Stomach (tissue), 9 donors: ENCODE measurements around the gene MRPL14. TPM values are rescaled to one million over a fixed set of nuclear protein-coding genes. Genes with fewer than 3 reads are reported as not detected.

Source experiments
- DNase-seq, 2 donors: peaks; one replicate each; pipeline versions ENCODE4 v3.0.0 to v3.0.0-alpha.2; 2013 to 2019
- H3K27ac ChIP-seq, 5 donors: fragments of 200-600 bp in 4 of 5; sonication (generic) in 4 of 5; one replicate each; pipeline ENCODE4 v1.5.1; 2013 to 2019; ENCODE audit warnings: mild to moderate bottlenecking in 1 of 5, moderate library complexity in 1 of 5
- H3K27me3 ChIP-seq, 3 donors: fragments of 200-600 bp; sonication (generic); one replicate each; pipeline ENCODE4 v1.5.1; 2017 to 2019; ENCODE audit warnings: mixed run types in 1 of 3
- H3K36me3 ChIP-seq, 4 donors: fragments of 200-600 bp; sonication (generic); 1 replicate in 3 of 4; 2 replicates in 1 of 4; pipeline ENCODE4 v1.5.1; 2016 to 2019
- H3K4me1 ChIP-seq, 4 donors: fragments of 200-600 bp; sonication (generic); one replicate each; pipeline ENCODE4 v1.5.1; 2016 to 2019
- H3K4me3 ChIP-seq, 4 donors: fragments of 200-600 bp; sonication (generic) in 3 of 4; one replicate each; pipeline ENCODE4 v1.5.1; 2016 to 2019; ENCODE audit warnings: mild to moderate bottlenecking in 1 of 4
- H3K9me3 ChIP-seq, 4 donors: fragments of 200-600 bp; sonication (generic); one replicate each; pipeline ENCODE4 v1.5.1; 2016 to 2019
- EP300 ChIP-seq: sonication (generic); formaldehyde crosslinking; IDR thresholded peaks from one replicate; pipeline ENCODE4 v1.6.1; 2017; ENCODE audit warnings: antibody characterized with exemption
- POLR2A ChIP-seq, 4 donors: fragments of 450-650 bp; IDR thresholded peaks; one replicate each; pipeline ENCODE4 v1.6.1; 2016; ENCODE audit warnings: antibody characterized with exemption in 4 of 4, control low read depth in 2 of 4, mild to moderate bottlenecking in 1 of 4, moderate library complexity in 1 of 4
- POLR2AphosphoS5 ChIP-seq, 3 donors: sonication (generic); formaldehyde crosslinking; IDR thresholded peaks; one replicate each; pipeline ENCODE4 v1.6.1; 2016; ENCODE audit warnings: antibody characterized with exemption in 3 of 3
- WGBS, 5 donors: extraction: QIAGEN DNeasy Blood & Tissue Kit in 3 of 5; methylation state at CpG; one replicate each; pipeline versions ENCODE4 v1.1.5 to v1.1.7; 2013 to 2018; 5-methylcytosine and 5-hydroxymethylcytosine counted together
- intact Hi-C: fragments of 100-400 bp; cut with DNase I; formaldehyde crosslinking; loops from one replicate; pipeline ENCODE4 v1.15.1; 2023; ENCODE audit warnings: low total_unique reads
- polyA plus RNA-seq, 3 donors: library from polyadenylated mRNA; stranded (reverse); fragments of 200-250 nt; gene quantifications; one replicate each; pipeline ENCODE4 v1.2.3, GENCODE V29; 2013
- total RNA-seq, 5 donors: library from RNA; depleted of rRNA; stranded (reverse); fragments of >200 nt; gene quantifications; one replicate each; pipeline versions ENCODE4 v1.1.0 to v1.2.3, GENCODE V29; 2014 to 2016
- TF ChIP-seq, protein P1 (sequence below), 7 experiments: fragments of 450-650 bp in 4 of 7; fragments of 200-600 bp in 3 of 7; sonication (generic) in 3 of 7; IDR thresholded peaks; one replicate each; pipeline ENCODE4 v1.5.1; 2016 to 2019; ENCODE audit warnings: antibody characterized with exemption in 7 of 7, control low read depth in 2 of 7, mild to moderate bottlenecking in 1 of 7
- donor health status: healthy with polysubstance abuse.
- donor health status: Bipolar disorder and iron deficiency.
- donor health status: healthy.

The MRPL14 gene
- total and polyA plus RNA-seq, 8 donors, result 17.0 to 82.3 (median 57.0) TPM

DNA sequence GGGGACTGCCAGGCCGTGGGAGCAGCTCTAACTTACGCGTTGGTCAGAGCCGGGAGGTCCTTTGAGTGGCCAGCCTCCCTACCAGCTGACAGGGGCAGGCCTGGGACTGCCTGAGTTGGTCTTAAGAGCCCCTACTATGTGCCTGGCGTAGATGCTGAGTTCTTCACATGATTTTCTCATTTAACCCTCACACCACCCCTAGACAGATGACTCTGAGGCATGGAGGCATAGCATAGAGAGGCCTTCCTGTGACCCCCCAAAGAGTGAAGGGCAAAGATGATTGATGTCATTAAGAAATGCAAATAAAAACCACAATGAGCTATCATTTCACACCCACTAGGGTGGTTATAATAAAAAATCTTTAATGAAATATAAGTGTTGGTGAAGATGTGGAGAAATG, 36.8 kb downstream of the MRPL14 start:
- intact Hi-C loops, result no loop called here
- Histone ChIP-seq H3K36me3 (peaks cover 0 to 14% (median 7%) of the 10 kb centered on the region in 4 donors), H3K4me1 (peaks cover 0 to 20% (median 3%) of the 10 kb centered on the region in 4 donors), H3K9me3 (no peaks in the 10 kb centered on the region), H3K27ac (no peak overlapping the region), H3K4me3 (no peak overlapping the region), H3K27me3 (no peaks in the 10 kb centered on the region)
- no peak for DNase-seq
- TF ChIP-seq, protein P1, sequence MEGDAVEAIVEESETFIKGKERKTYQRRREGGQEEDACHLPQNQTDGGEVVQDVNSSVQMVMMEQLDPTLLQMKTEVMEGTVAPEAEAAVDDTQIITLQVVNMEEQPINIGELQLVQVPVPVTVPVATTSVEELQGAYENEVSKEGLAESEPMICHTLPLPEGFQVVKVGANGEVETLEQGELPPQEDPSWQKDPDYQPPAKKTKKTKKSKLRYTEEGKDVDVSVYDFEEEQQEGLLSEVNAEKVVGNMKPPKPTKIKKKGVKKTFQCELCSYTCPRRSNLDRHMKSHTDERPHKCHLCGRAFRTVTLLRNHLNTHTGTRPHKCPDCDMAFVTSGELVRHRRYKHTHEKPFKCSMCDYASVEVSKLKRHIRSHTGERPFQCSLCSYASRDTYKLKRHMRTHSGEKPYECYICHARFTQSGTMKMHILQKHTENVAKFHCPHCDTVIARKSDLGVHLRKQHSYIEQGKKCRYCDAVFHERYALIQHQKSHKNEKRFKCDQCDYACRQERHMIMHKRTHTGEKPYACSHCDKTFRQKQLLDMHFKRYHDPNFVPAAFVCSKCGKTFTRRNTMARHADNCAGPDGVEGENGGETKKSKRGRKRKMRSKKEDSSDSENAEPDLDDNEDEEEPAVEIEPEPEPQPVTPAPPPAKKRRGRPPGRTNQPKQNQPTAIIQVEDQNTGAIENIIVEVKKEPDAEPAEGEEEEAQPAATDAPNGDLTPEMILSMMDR (IDR thresholded peaks at IDR 0.05), result no peak
- TF ChIP-seq EP300 (no peak), POLR2A (IDR thresholded peaks at IDR 0.05) (no peak), POLR2AphosphoS5 (IDR thresholded peaks at IDR 0.05) (no peak)
- WGBS, 5 donors, result 75 to 92% (median 88%) methylated on average over 5 of the region's 5 CpGs

DNA sequence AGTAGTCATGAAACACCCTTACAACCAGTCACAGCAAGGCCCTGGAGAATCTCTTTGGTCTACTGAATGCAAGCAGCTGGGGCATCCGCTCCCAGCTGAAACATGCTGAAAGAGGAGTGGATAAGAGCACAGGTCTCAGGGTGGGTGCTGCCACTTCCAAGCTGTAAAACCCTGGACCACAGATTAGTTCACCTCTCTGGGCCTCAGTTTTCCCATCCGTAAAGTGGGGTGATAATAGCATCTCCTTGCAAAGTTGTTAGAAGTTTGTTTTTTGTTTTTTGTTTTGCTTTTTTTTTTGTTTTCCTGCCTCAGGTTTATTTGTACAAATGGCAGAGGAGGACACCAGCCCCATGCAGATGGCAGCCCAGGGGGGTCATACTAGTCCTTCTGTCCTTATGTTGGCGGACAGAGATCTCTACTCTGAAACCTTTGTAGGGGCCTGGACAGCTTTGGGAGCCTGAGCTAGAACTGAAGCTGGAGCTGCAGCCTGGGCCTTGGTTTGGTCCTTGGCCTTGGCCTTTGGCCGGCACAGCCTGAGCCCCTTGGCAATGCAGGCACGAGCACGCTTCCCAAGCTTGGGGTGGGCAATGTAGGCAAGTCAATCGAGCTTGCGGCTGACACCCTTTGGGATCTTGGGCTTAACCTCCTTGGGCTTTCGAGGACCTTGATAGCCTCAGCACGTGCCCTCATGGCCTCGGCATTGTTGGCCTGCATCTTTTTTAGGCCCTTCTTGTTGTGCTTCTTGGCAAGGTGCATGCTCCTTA, 38.2 kb downstream of the MRPL14 start:
- no peak for DNase-seq
- Histone ChIP-seq H3K4me1 (peaks cover 0 to 7% (median 0%) of the 10 kb centered on the region in 4 donors), H3K27ac (no peak overlapping the region), H3K27me3 (no peaks in the 10 kb centered on the region), H3K4me3 (no peak overlapping the region), H3K36me3 (peaks cover 0 to 12% (median 5%) of the 10 kb centered on the region in 4 donors), H3K9me3 (no peaks in the 10 kb centered on the region)
- intact Hi-C loops, result no loop called here
- 92 to 98% (median 96%) methylated on average over 10 to 11 of the region's 11 CpGs for WGBS, 5 donors
- TF ChIP-seq, protein P1 (IDR thresholded peaks at IDR 0.05), result no peak
- TF ChIP-seq EP300 (no peak), POLR2A (IDR thresholded peaks at IDR 0.05) (no peak), POLR2AphosphoS5 (IDR thresholded peaks at IDR 0.05) (no peak)

DNA sequence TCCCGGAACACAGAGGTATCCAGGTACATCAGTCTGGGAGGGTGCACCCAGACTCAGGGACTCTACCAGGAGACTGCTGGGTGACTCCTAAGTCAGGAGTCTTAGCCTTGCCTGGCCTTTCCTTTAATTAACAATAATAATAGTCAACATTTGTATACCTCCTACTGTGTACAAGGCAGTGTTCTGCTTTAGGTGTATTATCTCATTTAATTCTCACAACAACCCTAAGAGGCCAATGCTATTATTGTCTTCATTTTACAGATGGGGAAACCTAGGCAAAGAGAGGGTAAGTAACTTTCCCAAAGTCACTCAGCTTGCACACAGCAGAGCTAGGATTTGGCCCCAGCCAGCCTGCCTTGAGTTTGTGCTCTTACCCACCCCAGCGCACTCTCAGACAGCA, 39.6 kb downstream of the MRPL14 start:
- H3K4me3 ChIP-seq, result no peak overlapping the region
- no peaks in the 10 kb centered on the region for H3K9me3 ChIP-seq
- H3K27me3 ChIP-seq, result no peaks in the 10 kb centered on the region
- WGBS, 5 donors, result 76 to 100% (median 92%) methylated on average over 2 of the region's 2 CpGs
- intact Hi-C loops, result no loop called here
- peaks cover 0 to 7% (median 0%) of the 10 kb centered on the region in 4 donors for H3K4me1 ChIP-seq
- H3K27ac ChIP-seq, result no peak overlapping the region
- TF ChIP-seq EP300, result no peak
- no peak for TF ChIP-seq POLR2AphosphoS5 (IDR thresholded peaks at IDR 0.05)
- no peak for TF ChIP-seq POLR2A (IDR thresholded peaks at IDR 0.05)
- TF ChIP-seq, protein P1 (IDR thresholded peaks at IDR 0.05), result no peak
- DNase-seq, result no peak
- H3K36me3 ChIP-seq, result peaks cover 0 to 9% (median 3%) of the 10 kb centered on the region in 4 donors

DNA sequence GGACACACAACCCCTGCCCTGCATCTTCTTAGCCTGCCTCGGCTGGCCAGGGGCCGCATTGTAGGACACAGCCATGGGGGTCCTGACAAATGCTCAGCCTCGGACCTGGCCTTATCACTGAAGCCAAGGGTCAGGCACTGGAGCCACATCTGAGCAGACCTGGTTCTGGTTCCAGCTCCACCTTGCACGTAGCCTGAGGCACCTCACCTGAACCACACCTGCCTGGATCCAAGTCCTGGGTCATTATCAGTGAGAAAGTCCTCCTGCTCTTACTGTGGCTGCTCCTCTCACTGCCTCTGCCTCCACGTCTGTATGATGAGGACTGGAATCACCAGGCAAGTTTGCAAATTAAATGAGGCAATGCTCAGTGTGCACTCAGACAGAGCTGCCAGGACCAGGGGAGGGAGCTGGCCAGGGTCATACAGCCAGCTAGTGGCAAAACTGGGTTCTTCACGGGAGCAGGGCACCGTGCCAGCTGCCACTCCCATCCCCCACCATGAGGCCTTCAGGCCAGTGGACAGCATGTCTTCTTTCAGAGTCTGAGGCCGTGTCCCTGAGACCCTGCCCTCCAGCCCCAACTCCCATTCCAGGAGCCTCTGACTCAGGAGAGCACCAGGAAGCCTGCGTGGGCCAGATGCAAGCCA, 40.2 kb downstream of the MRPL14 start:
- peaks cover 0 to 7% (median 0%) of the 10 kb centered on the region in 4 donors for H3K4me1 ChIP-seq
- no peaks in the 10 kb centered on the region for H3K9me3 ChIP-seq
- H3K4me3 ChIP-seq, result no peak overlapping the region
- no peak overlapping the region for H3K27ac ChIP-seq
- 46 to 50% (median 49%) methylated on average over 6 to 9 of the region's 9 CpGs for WGBS, 5 donors
- H3K27me3 ChIP-seq, result no peaks in the 10 kb centered on the region
- intact Hi-C loops, result no loop called here
- H3K36me3 ChIP-seq, result peaks cover 0 to 9% (median 3%) of the 10 kb centered on the region in 4 donors
- DNase-seq, result peak; percentile 64 to 70
- no peak for TF ChIP-seq EP300
- no peak for TF ChIP-seq POLR2A (IDR thresholded peaks at IDR 0.05)
- no peak for TF ChIP-seq POLR2AphosphoS5 (IDR thresholded peaks at IDR 0.05)
- TF ChIP-seq, protein P1 (IDR thresholded peaks at IDR 0.05), result no peak
